ENCODE measurements around the gene CDH23.

The CDH23 gene

DNA sequence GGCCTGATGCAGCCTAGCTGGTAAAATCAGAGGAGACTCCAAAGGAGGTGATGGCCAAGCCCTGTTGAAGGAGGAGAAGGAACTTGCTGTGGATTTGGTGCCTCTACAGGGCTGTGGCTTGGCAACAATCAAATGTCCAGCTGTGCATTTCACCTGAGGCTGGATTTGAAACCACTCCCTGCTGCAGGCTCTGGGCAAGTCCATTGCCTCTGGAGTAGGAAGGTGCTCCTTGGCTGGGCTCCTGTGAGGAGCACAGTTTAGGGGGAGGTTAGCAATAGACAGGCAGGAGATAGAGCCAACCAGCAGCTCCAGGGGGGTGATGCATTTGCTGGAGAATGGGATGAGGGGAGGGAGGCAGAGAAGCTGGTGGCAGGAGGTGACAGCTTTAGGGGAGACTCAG, 26.5 kb downstream of the CDH23 start:
- H3K4me1 ChIP-seq (ENCODE audit: control insufficient read depth, low read length): no peaks in the 10 kb centered on the region
- H3K4me3 ChIP-seq (ENCODE audit: low read length): no peak overlapping the region
- H3K27ac ChIP-seq (ENCODE audit: low read depth, low read length): no peak overlapping the region
- no peaks in the 10 kb centered on the region for H3K9me2 ChIP-seq (replicated peaks; ENCODE audit: control insufficient read depth, low read length)
- no peaks in the 10 kb centered on the region for H3K36me3 ChIP-seq (ENCODE audit: control insufficient read depth, low read length)
- H3K4me2 ChIP-seq (ENCODE audit: low read length): no peak overlapping the region
- TF ChIP-seq, protein P1, sequence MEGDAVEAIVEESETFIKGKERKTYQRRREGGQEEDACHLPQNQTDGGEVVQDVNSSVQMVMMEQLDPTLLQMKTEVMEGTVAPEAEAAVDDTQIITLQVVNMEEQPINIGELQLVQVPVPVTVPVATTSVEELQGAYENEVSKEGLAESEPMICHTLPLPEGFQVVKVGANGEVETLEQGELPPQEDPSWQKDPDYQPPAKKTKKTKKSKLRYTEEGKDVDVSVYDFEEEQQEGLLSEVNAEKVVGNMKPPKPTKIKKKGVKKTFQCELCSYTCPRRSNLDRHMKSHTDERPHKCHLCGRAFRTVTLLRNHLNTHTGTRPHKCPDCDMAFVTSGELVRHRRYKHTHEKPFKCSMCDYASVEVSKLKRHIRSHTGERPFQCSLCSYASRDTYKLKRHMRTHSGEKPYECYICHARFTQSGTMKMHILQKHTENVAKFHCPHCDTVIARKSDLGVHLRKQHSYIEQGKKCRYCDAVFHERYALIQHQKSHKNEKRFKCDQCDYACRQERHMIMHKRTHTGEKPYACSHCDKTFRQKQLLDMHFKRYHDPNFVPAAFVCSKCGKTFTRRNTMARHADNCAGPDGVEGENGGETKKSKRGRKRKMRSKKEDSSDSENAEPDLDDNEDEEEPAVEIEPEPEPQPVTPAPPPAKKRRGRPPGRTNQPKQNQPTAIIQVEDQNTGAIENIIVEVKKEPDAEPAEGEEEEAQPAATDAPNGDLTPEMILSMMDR (IDR thresholded peaks at IDR 0.05; ENCODE audit: low read depth, low read length, poor library complexity, severe bottlenecking): no peak
- TF ChIP-seq EZH2phosphoT487 (IDR thresholded peaks at IDR 0.05; ENCODE audit: borderline replicate concordance, low read length): no peak
- H3K79me2 ChIP-seq (ENCODE audit: control insufficient read depth, low read length): no peaks in the 10 kb centered on the region
- no peaks in the 10 kb centered on the region; the same call in 1 of the 2 replicates for H3K9me3 ChIP-seq (ENCODE audit: control insufficient read depth, insufficient read depth, low read length)
- H3K27me3 ChIP-seq (ENCODE audit: control insufficient read depth, low read length): peaks cover 4% of the 10 kb centered on the region; the same call in 1 of the 2 replicates
- H3F3A ChIP-seq (ENCODE audit: control insufficient read depth, insufficient read depth): no peaks in the 10 kb centered on the region
- H4K20me1 ChIP-seq (ENCODE audit: control insufficient read depth, insufficient read depth, low read depth, low read length): no peaks in the 10 kb centered on the region

DNA sequence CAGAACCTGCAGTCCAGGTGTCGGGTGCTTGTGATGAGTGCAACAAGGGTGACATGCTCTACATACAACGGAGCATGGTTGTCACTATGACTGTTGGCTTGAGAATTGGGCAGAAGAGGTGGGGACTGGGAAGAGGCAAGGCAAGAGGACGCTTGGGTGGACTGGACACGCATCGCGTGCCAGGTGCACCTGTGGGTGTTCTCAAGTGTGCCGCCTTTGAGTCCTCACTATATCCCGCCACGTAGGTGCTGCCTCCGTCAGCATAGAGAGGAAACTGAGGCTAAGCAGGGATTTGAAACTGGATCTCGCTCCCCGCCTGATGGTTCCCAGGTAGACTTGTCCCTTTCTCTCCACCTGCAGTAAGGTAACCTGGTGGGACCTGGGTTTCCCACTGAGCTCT, 27.2 kb downstream of the CDH23 start:
- Histone ChIP-seq H3K4me3 (ENCODE audit: low read length) (no peak overlapping the region), H3K79me2 (ENCODE audit: control insufficient read depth, low read length) (no peaks in the 10 kb centered on the region), H3K36me3 (ENCODE audit: control insufficient read depth, low read length) (no peaks in the 10 kb centered on the region), H3K4me2 (ENCODE audit: low read length) (no peak overlapping the region), H3K4me1 (ENCODE audit: control insufficient read depth, low read length) (no peaks in the 10 kb centered on the region), H3K9me2 (replicated peaks; ENCODE audit: control insufficient read depth, low read length) (no peaks in the 10 kb centered on the region), H3K9me3 (ENCODE audit: control insufficient read depth, insufficient read depth, low read length) (no peaks in the 10 kb centered on the region), H3F3A (ENCODE audit: control insufficient read depth, insufficient read depth) (no peaks in the 10 kb centered on the region), H3K27me3 (ENCODE audit: control insufficient read depth, low read length) (0 out of 2 replicates have a peak, but pooled peaks cover 3% of the 10 kb centered on the region), H3K27ac (ENCODE audit: low read depth, low read length) (no peak overlapping the region), H4K20me1 (ENCODE audit: control insufficient read depth, insufficient read depth, low read depth, low read length) (no peaks in the 10 kb centered on the region)
- TF ChIP-seq, protein P1 (IDR thresholded peaks at IDR 0.05; ENCODE audit: low read depth, low read length, poor library complexity, severe bottlenecking): no peak
- TF ChIP-seq EZH2phosphoT487 (IDR thresholded peaks at IDR 0.05; ENCODE audit: borderline replicate concordance, low read length): no peak

DNA sequence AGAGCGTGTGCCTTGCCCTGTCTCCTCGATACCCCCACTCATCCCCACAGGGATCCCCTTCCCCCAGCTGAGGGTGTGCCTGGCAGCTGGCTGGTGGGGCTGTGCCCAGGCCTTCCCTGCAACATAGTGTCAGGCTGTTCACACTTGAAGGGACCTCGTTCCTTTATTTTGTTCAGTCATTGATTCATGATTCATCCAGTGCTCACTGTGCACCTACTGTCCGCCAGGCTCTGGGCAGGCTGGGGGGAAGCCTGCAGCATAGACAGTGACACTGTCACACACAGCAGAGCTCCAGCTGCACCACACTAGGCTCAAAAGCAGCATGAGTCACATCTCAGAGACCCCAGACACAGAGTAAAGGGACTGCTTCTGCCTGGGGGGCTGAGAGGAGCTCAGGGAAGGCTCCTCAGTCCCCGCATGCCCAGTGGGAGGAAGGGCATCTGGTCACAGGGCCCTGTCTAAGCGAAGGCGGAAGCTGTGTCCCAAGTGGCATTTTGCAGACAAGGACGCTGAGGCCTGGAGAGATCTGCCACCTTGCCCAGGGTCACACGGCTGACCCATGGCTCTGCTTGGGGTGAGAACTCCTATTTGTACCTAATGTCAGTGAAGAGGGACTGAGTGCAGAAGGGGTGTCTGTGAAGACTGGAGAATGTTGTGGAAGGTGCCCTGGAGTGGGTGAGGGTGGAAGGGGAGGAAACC, 27.9 kb downstream of the CDH23 start:
- H3K4me1 ChIP-seq (ENCODE audit: control insufficient read depth, low read length): no peaks in the 10 kb centered on the region
- no peak for TF ChIP-seq EZH2phosphoT487 (IDR thresholded peaks at IDR 0.05; ENCODE audit: borderline replicate concordance, low read length)
- TF ChIP-seq, protein P1 (IDR thresholded peaks at IDR 0.05; ENCODE audit: low read depth, low read length, poor library complexity, severe bottlenecking): no peak

More for the DNA sequence above, 27.9 kb downstream of the CDH23 start:
- Histone ChIP-seq H3F3A (ENCODE audit: control insufficient read depth, insufficient read depth) (no peaks in the 10 kb centered on the region), H3K79me2 (ENCODE audit: control insufficient read depth, low read length) (no peaks in the 10 kb centered on the region), H3K9me3 (ENCODE audit: control insufficient read depth, insufficient read depth, low read length) (no peaks in the 10 kb centered on the region), H3K4me3 (ENCODE audit: low read length) (no peak overlapping the region), H3K27ac (ENCODE audit: low read depth, low read length) (no peak overlapping the region), H3K4me2 (ENCODE audit: low read length) (no peak overlapping the region), H3K27me3 (ENCODE audit: control insufficient read depth, low read length) (0 out of 2 replicates have a peak, but pooled peaks cover 2% of the 10 kb centered on the region), H3K9me2 (replicated peaks; ENCODE audit: control insufficient read depth, low read length) (no peaks in the 10 kb centered on the region), H3K36me3 (ENCODE audit: control insufficient read depth, low read length) (no peaks in the 10 kb centered on the region), H4K20me1 (ENCODE audit: control insufficient read depth, insufficient read depth, low read depth, low read length) (no peaks in the 10 kb centered on the region)
